Mammary microvascular endothelial cell (primary cell): ENCODE data around the gene SERPINA5. TPM values are rescaled to one million over a fixed set of nuclear protein-coding genes. Genes with fewer than 3 reads are reported as not detected.

Source experiments
- total RNA-seq: library from RNA; depleted of rRNA; stranded (reverse); fragments of >200 nt; gene quantifications from 2 replicates; pipeline ENCODE4 v1.2.3, GENCODE V29; 2015

Gene SERPINA5
- total RNA-seq: 0.15 TPM in 1 of 2 replicates, not detected in the other

GRCh38 chr14:94581127-94581999 lies at the start of gene SERPINA5:
TSS of gene SERPINA5 (plus strand) at chr14:94581426. CDS start at chr14:94587363, 5,937 bp downstream.

GRCh38 chr14:94560751-94561655 lies 20.2 kb upstream of the SERPINA5 start, which contains the start of gene SERPINA4:
TSS of gene SERPINA4 (plus strand) at chr14:94561442. CDS start at chr14:94563483, 2,041 bp downstream.

GRCh38 chr14:94612174-94612573 lies 30.9 kb downstream of the SERPINA5 start, which contains the start of gene SERPINA3:
TSS of gene SERPINA3 (plus strand) at chr14:94612391. CDS start at chr14:94614442, 2,051 bp downstream.

Other genes starting within 250 kb of the SERPINA5 start
- not detected in 2 replicates for gene SERPINA2, start 214.7 kb upstream of the SERPINA5 start, total RNA-seq
- not detected in 2 replicates for gene SERPINA1, start 192.8 kb upstream of the SERPINA5 start, total RNA-seq
- gene SERPINA11, start 128.6 kb upstream of the SERPINA5 start, total RNA-seq: not detected in 2 replicates
- gene SERPINA9, start 105.2 kb upstream of the SERPINA5 start, total RNA-seq: not detected in 2 replicates
- not detected in 2 replicates for gene SERPINA12, start 72.0 kb upstream of the SERPINA5 start, total RNA-seq
- gene SERPINA4, start 20.0 kb upstream of the SERPINA5 start, total RNA-seq: not detected in 2 replicates
- not detected in 2 replicates for gene SERPINA3, start 31.0 kb downstream of the SERPINA5 start, total RNA-seq
- gene GSC, start 188.7 kb downstream of the SERPINA5 start, total RNA-seq: not detected in 2 replicates